ENCODE results near the gene PALD1. TPM values are rescaled to one million over a fixed set of nuclear protein-coding genes. Genes with fewer than 3 reads are reported as not detected.

PALD1 gene
- polyA plus RNA-seq, 3 donors = 0.04 to 0.11 TPM; not detected in 1

DNA sequence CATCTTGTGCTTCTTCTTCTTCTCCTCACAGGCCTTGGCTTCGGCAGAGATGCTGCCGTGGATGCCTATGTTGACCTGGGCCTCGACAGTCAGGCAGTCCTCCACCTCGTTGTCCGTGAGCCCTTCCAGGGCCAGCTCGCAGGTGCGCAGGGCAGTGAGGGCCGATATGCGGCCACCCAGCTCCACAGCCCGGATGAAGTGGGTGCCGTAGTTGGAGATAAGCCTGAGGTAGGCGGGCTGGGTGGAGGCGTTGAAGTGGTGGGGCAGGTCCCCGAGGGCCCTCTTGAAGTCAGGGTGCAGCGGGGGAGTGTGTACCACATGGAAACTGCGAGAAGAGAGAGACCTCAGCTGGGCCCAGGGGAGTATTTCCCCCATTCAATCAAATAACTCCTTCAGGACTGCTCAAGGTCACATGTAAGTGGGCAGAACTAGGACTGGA lies 120.3 kb downstream of the PALD1 start:
- Histone ChIP-seq H3K36me3 (replicated peaks in 1 of 2; ENCODE audit: control insufficient read depth in 1 of 2, insufficient read depth in 2 of 2, low read length in 2 of 2) (no peaks in the 10 kb centered on the region), H3K4me2 (replicated peaks; ENCODE audit: extremely low read depth, low read length, poor library complexity, severe bottlenecking) (no peak overlapping the region), H3K4me1 (ENCODE audit: control insufficient read depth in 1 of 2, insufficient read depth in 2 of 2, low read length in 2 of 2) (no peaks in the 10 kb centered on the region), H3K27ac (ENCODE audit: low read depth in 1 of 2, low read length in 2 of 2) (no peak overlapping the region), H3K79me2 (ENCODE audit: insufficient read depth, low read length) (no peaks in the 10 kb centered on the region), H3K4me3 (replicated peaks in 1 of 3; ENCODE audit: low read depth in 2 of 3, low read length in 3 of 3) (no peak overlapping the region), H2AFZ (ENCODE audit: insufficient read depth, low read depth, low read length, poor library complexity, severe bottlenecking) (no peak overlapping the region), H4K20me1 (ENCODE audit: insufficient read depth, low read length) (no peaks in the 10 kb centered on the region), H3K9me3 (replicated peaks in 1 of 2; ENCODE audit: control insufficient read depth in 1 of 2, insufficient read depth in 1 of 2, low read length in 2 of 2) (no peaks in the 10 kb centered on the region), H3K27me3 (ENCODE audit: control insufficient read depth in 2 of 2, insufficient read depth in 2 of 2, low read length in 2 of 2) (no peaks in the 10 kb centered on the region), H3K9ac (ENCODE audit: insufficient read depth, low read length, poor library complexity, severe bottlenecking) (no peak overlapping the region)
- no peaks in the 10 kb centered on the region for H3K9me3 Mint-ChIP-seq
- TF ChIP-seq, protein P1, sequence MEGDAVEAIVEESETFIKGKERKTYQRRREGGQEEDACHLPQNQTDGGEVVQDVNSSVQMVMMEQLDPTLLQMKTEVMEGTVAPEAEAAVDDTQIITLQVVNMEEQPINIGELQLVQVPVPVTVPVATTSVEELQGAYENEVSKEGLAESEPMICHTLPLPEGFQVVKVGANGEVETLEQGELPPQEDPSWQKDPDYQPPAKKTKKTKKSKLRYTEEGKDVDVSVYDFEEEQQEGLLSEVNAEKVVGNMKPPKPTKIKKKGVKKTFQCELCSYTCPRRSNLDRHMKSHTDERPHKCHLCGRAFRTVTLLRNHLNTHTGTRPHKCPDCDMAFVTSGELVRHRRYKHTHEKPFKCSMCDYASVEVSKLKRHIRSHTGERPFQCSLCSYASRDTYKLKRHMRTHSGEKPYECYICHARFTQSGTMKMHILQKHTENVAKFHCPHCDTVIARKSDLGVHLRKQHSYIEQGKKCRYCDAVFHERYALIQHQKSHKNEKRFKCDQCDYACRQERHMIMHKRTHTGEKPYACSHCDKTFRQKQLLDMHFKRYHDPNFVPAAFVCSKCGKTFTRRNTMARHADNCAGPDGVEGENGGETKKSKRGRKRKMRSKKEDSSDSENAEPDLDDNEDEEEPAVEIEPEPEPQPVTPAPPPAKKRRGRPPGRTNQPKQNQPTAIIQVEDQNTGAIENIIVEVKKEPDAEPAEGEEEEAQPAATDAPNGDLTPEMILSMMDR (IDR thresholded peaks at IDR 0.05) = no peak
- H3K36me3 Mint-ChIP-seq = no peaks in the 10 kb centered on the region
- intact Hi-C loops (cut with micrococcal nuclease) = no loop called here
- 95% methylated on average over 11 of the region's 16 CpGs for WGBS (ENCODE audit: insufficient coverage)
- H3K27ac Mint-ChIP-seq = no peak overlapping the region
- H3K4me3 Mint-ChIP-seq = no peak overlapping the region
- H3K4me1 Mint-ChIP-seq = peaks cover 3% of the 10 kb centered on the region
- H3K27me3 Mint-ChIP-seq (ENCODE audit: low read depth in 3 of 3) = peaks cover 0 to 4% (median 2%) of the 10 kb centered on the region in 3 donors
- DNase-seq = no peak

- intact Hi-C loops (cut with micrococcal nuclease) = no loop called here
- 100% methylated on average over 4 of the region's 8 CpGs for WGBS (ENCODE audit: insufficient coverage)
- Histone ChIP-seq H3K79me2 (ENCODE audit: insufficient read depth, low read length) (no peaks in the 10 kb centered on the region), H4K20me1 (ENCODE audit: insufficient read depth, low read length) (no peaks in the 10 kb centered on the region), H3K4me1 (ENCODE audit: control insufficient read depth in 1 of 2, insufficient read depth in 2 of 2, low read length in 2 of 2) (no peaks in the 10 kb centered on the region), H3K27ac (ENCODE audit: low read depth in 1 of 2, low read length in 2 of 2) (no peak overlapping the region), H3K27me3 (ENCODE audit: control insufficient read depth in 2 of 2, insufficient read depth in 2 of 2, low read length in 2 of 2) (no peaks in the 10 kb centered on the region), H3K36me3 (replicated peaks in 1 of 2; ENCODE audit: control insufficient read depth in 1 of 2, insufficient read depth in 2 of 2, low read length in 2 of 2) (no peaks in the 10 kb centered on the region), H3K9me3 (replicated peaks in 1 of 2; ENCODE audit: control insufficient read depth in 1 of 2, insufficient read depth in 1 of 2, low read length in 2 of 2) (no peaks in the 10 kb centered on the region), H3K4me3 (replicated peaks in 1 of 3; ENCODE audit: low read depth in 2 of 3, low read length in 3 of 3) (no peak overlapping the region), H3K9ac (ENCODE audit: insufficient read depth, low read length, poor library complexity, severe bottlenecking) (no peak overlapping the region), H2AFZ (ENCODE audit: insufficient read depth, low read depth, low read length, poor library complexity, severe bottlenecking) (no peak overlapping the region), H3K4me2 (replicated peaks; ENCODE audit: extremely low read depth, low read length, poor library complexity, severe bottlenecking) (no peak overlapping the region)
- no peak overlapping the region for H3K27ac Mint-ChIP-seq
- no peaks in the 10 kb centered on the region for H3K9me3 Mint-ChIP-seq
- H3K4me1 Mint-ChIP-seq = peaks cover 3% of the 10 kb centered on the region
- H3K36me3 Mint-ChIP-seq = no peaks in the 10 kb centered on the region
- no peak overlapping the region for H3K4me3 Mint-ChIP-seq
- peaks cover 0 to 4% (median 2%) of the 10 kb centered on the region in 3 donors for H3K27me3 Mint-ChIP-seq (ENCODE audit: low read depth in 3 of 3)
- no peak for DNase-seq
- TF ChIP-seq, protein P1 (IDR thresholded peaks at IDR 0.05) = no peak
These were observed 120.8 kb downstream of the PALD1 start for GRCh38 chr10:70599319-70599718.
